GM19438 (cell line): ENCODE results near the gene PREX1.

Experiments
- ATAC-seq: cut with Tn5 transposase; IDR thresholded peaks from one replicate; pipeline ENCODE4 v1.9.1; 2021; ENCODE audit warnings: low read depth; ENCODE audit not compliant: unreplicated experiment

The PREX1 gene

DNA sequence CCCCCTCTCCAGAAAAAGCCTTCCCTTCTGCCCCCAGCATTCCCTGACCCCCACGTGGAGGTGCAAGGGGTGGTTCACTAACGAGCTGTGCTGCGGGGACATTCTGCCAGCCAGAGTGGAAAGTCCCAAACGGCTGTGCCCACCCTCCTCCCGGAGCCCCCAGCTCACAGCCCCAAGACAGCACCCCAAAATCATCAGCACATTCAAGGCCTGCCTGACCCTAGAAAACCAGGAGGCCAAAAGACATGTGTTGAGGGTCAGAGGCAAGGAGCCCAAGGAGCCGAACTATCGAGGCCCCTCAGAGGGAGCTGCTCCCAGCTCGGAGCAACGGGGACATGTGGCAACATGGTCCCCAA is 197.9 kb downstream of the PREX1 start:
- ATAC-seq, result no peak

- ATAC-seq, result no peak
Measured at GRCh38 chr20:48629069-48629959, 198.5 kb downstream of the PREX1 start.

- ATAC-seq, result no peak
Measured at GRCh38 chr20:48627737-48628128, 200.1 kb downstream of the PREX1 start.

DNA sequence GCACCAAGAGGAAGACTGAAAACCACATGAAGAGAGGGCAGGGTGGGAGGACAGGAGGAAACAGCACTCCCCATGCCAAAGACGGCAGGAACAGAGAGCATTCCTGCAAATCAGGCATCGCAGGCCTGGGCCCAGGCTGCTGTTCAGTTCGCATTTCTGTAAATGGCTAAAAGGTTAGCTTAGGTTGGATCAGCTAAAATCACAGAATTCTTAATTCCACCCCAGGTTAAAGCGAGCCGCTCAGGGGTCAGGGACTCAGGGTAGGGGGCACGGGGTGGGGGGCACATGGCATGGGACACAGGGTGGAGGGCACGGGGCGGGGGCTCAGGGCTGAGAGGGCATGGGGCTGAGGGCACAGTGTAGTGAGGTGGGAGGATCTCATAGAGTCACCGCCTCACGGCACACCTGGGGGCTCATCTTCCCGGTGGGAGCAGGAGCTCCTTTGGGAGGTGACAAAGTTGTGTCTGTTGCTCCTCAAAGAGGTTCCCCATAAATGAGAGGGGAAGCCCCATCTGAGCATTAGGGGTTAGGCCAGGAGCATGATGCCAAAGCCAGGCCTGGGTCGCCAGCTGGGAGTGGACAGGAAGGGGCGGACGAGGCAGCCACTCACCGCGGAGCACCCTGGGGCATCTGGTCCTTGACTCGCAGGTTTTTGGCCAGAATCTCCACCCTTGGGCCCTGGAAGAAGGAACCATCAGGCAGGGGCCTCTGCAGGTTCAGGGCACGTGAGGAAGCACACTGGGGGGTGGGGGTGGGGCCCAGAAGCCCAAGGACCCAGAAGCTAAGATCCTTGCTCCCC is 200.7 kb downstream of the PREX1 start:
- ATAC-seq, result no peak

GRCh38 chr20:48626226-48626937 is 201.4 kb downstream of the PREX1 start:
- ATAC-seq, result no peak

DNA sequence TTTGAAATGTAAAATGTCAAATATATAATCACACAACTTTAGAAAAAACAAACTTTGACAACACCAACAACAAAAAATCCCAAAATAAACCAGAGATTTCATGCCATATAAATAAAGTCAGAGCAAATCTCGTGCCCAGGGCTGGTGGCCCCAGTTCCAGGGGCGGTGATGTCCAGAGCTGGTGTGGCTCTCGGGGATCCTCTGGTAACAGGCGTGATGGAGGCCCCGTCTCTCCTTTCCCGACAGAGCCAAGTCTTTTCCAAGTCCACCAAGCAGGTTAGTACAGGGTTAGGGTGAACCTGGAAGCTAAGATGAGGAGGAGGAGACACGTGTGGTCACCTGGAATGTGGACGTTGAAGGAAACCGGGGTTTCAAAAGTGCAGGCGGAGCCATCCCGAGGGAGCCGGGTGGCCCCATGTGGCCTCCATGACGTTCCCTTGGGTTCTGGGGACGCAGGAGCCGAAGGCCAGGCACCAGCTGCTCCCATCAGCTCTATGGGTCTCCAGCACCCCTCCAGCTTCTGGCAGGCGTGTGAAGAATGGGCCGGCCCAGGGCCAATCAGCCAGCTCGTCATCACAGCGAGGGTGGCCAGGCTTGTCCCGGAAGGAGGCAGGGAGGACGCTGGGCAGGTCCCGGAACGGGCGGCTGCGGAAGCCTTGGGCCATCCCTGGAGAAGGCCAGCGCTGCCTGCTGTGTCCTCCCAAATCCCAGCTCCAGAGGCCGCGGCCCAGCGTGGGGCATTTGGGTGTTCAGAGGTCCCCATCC is 202.5 kb downstream of the PREX1 start:
- ATAC-seq, result no peak

- ATAC-seq, result no peak
Measured at GRCh38 chr20:48624315-48625020, 203.3 kb downstream of the PREX1 start.

DNA sequence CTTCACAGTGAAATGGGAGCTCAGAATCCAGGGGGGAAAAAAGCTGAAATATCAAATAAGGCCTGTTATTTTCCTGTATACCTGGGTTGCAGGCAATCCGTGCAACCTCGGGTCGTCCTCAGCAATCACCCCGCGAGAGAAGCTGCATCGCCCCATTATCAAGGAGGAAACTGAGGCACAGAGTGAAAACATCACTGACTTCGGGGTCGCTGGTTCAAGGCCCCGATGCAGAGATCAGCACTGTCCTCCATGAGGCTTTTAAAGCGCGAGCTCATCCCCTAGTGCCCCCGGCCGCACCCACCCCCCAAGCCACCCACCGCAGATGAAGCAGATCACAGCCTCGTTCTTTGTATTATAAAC is 203.9 kb downstream of the PREX1 start:
- no peak for ATAC-seq

GRCh38 chr20:48623176-48623905 is 204.5 kb downstream of the PREX1 start:
- no peak for ATAC-seq

- ATAC-seq, result no peak
Measured at GRCh38 chr20:48622421-48622820, 205.4 kb downstream of the PREX1 start.

DNA sequence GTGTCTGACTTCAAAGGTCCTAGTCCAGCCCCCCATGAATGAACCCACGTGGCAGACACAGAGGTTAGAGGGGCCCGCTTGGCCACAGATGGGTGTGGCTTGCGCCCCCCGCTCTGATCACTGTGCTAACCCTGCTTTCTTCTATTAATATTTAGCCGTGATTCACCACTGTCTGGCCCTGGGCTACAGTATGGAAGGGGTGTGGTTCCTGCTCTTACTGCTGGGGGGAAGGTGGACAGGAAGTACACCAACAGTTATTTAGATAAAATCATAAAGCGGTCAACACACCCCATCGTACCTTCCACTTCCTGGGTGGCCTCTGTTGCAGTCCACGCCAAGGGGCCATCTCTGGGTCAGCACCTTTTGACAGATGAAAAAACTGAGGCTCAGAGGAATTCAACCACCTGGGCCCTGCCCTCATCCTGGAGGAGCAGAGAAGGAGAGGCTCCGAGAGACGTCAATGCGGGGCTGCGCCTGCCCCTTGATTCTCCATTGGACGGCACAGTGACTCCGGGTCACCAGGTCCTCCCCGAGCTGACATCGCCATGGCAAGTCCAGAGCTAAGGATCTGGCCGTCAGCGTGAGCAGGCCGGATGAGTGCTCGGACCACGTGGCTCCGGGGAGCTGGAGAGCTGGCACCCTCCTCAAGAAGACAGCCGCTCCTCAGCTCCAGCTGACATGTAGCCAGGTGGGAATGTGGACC is 206.3 kb downstream of the PREX1 start:
- ATAC-seq, result no peak

DNA sequence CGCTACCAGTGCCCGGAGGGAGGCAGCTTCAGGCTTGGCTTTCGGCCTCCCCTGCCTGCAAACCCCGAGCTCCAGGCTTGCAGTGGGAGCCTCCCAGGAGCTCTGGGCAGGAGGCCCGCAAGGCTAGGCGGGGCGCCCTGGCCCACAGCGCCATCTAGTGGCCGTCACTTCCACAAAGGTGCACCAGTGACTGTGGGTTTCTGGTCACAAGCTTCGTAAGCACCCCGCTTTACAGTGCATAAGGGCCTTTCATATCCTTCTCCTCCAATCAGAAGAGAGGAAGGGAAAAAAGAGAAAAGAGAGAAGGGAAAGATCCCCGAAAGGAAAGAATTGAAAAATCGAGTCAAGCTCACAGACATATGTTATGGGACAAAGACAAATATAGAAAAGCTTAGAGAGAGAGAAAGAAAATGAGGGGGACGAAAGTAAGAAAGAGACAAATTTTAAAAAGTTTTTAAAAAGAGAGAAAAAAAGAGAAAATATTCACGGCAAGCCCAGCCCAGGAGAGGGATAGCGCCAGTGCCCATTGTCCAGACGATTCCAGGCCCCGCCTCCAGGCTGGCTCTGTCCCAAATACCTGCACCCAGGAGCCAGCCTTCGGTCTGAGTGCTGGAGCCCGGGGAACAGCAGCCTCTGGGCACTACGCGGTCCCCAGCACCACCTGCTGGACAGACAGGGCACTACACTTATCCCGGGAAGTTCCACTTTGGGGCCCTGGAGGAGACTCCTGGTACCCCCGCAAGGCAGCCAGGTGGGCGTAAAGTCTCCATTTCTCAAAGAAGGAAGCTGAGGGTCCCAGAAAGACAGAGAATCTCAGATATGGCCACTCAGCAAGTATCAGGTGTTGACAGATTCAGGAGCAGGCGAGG is 207.1 kb downstream of the PREX1 start:
- no peak for ATAC-seq

- no peak for ATAC-seq
Measured at GRCh38 chr20:48620154-48620506, 207.7 kb downstream of the PREX1 start.

GRCh38 chr20:48619126-48620101 is 208.4 kb downstream of the PREX1 start:
- no peak for ATAC-seq

GRCh38 chr20:48618631-48619030 is 209.2 kb downstream of the PREX1 start:
- ATAC-seq, result no peak

DNA sequence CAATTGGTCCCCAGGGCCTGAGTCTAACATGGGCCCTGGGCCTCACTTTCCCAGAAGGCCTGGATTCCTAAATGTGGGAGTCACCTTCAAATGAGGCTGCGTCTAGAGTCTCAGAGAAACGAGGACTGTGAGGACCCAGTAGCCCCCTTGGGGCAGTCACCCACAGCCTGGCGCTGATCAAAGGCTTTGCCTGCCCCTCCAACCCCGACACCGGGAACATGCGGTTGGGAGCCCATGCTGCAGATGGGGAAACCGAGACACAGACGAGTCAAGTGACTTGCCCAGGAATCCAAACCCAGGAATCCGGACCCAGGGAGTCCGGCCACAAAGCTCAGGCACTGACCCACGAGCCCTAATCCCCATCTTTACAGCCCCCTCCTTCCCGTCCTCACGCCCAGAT is 209.7 kb downstream of the PREX1 start:
- ATAC-seq, result no peak

GRCh38 chr20:48617481-48617880 is 210.3 kb downstream of the PREX1 start:
- ATAC-seq, result no peak
